Activated CD8-positive, alpha-beta memory T cell treated with anti-CD3 and anti-CD28 coated beads for 4 hours (primary cell): Measurements from ENCODE around the gene RORB.

Source experiments
- DNase-seq, 2 donors: peaks; one replicate each; pipeline ENCODE4 v3.0.0-alpha.2; 2020; ENCODE audit warnings: low read depth in 2 of 2

The RORB gene

DNA sequence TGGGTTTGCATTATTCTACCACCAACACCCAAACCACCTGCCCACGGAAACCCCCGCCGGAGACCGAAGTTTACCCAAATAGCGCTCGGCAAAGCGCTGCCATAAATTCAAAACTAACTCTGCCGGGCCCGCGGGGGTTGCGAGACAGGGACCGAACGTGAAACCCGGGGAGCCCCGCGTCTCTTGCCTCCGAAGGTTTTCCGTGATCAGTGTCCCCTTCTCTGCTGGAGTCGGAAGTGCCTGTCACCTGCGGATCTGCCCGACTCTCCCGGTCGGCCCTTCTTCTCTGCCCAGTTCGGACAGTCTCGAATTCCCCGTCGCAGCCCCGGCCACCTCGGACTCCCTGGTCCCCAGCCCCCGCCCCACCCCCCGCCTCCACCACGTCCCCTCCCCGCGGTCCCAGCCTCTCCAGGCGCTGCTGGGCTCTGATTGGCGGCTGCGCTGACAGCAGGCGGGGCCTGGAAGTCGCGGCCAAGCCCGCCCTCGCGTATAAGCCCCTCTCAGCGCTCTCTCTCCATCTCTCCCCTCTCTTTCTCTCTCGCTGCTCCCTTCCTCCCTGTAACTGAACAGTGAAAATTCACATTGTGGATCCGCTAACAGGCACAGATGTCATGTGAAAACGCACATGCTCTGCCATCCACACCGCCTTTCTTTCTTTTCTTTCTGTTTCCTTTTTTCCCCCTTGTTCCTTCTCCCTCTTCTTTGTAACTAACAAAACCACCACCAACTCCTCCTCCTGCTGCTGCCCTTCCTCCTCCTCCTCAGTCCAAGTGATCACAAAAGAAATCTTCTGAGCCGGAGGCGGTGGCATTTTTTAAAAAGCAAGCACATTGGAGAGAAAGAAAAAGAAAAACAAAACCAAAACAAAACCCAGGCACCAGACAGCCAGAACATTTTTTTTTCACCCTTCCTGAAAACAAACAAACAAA, at the start of gene RORB:
Gene RORB (plus strand): TSS at position 517 of the 929 bp plus-strand sequence. CDS start 642 bp downstream, outside the sequence.
- DNase-seq, result peak in 1 of 2 donors; percentile 18

DNA sequence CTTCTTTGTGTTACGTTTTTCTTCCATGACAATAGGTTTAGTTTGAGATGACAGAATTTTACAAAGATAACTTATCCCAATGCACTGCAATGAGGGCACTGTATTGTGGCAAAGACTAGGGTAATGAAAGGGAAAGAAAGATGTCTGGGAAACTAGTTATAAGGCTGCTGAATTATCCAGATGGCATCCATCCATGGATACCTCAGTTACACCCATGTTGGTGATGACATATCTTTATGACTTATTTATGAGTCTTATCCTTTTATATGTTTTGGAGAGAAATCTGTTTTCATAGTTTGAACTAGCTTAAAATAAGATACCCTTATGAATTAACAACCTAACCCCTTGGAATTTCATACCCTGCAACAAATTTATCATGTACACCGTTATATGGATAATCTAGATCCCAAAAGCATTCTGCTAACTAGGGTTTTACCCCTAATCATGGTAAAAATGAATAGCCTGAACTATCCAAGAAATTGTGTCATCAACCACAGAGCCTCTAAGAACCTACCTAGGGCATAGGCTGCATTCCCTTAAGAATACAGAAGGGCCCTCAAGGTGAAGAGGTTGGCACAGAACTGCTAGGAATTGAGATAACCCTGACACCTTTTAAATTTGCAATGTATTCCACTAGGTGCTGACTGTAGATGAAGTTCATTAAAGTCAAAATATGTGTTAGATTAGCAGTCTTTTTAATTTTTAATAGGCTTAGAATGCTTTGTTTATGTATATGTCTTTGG, 49.5 kb upstream of the RORB start:
- no peak for DNase-seq

DNA sequence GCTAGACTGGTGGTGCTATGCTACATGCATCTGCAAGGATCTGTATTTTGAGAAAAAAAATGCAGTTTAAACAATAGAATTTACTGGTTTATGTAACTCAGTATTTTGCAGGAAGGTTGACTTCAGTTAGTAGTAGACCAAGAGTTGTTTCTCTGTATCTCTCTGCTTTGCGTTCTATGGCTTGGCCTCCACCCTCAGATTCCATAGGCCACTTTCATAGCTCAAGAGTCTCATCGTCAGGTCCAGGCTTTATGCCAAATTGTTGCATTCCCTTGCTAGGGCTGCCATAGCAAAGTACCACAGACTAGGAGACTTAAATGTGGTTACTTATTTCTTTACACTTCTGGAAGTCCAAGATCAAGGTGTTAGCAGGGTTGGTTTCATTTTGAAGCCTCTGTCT, 48.1 kb upstream of the RORB start:
- DNase-seq, result no peak

DNA sequence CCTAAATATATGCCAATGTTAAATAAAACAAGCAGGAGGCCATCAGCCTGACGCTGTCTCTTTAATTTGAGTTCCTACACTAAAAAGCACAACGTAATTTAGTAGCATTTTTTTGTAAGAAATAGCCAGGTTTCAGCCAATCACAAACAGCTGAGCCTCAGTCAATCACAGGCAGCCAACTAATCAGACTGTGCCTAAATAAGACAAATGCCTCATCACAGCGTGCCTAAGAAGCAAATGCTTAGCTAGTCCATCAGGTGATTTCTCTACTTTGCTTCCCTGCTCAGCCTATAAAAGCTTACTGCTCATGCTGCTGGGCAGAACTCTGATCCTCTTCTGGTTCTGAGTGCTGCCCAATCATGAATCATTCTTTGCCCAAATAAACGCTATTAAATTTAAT, 38.3 kb upstream of the RORB start:
- DNase-seq, result no peak

DNA sequence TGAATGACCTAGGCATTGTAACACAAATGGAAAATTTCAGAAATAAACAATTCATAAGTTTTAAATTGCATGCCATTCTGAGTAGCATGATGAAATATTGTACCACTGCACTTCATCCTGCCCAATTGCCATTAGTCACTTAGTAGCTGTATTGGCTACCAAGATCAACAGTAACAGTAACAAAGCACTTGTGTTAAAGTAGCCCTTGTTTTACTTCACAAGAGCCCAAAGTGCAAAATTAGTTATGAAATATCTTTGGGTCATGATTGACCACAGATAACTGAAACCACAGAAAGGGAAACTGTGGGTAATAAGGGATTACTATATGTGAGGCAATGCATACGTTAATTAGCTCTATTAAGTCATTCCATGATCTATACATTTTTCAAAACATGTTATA, 33.3 kb upstream of the RORB start:
- DNase-seq, result no peak

DNA sequence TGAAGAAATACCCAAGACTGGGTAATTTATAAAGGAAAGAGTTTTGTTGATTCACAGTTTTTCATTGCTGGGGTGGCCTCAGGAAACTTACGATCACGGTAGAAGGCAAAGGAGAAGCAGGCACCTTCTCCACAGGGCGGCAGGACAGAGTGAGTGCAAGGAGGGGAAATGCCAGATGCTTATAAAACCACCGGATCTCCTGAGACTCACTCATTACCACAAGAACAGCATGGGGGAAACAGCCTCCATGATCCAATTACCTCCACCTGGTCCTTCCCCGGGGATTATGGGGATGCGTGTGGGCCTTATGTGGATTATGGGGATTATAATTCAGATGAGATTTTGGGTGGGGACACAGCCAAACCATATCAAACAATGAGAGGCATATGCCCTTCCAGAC, 18.5 kb upstream of the RORB start:
- no peak for DNase-seq

DNA sequence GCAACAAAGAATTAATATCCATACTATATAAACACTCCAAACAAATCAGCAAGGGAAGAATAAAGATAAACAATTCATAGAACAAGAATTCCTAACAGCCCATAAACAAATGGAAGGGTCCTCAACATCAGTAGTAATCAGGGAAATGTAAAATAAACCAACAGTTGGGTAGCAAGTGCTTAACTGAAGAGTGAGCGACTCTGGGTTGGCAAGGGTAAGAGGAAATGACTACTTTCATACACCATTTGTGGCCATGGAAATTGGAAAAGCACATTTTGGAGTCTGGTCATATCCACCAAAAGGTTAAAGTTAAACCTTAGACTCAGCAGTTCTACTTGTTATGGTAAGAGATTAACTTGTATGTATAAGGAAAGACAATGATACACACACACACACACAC, 17.4 kb upstream of the RORB start:
- DNase-seq, result no peak

DNA sequence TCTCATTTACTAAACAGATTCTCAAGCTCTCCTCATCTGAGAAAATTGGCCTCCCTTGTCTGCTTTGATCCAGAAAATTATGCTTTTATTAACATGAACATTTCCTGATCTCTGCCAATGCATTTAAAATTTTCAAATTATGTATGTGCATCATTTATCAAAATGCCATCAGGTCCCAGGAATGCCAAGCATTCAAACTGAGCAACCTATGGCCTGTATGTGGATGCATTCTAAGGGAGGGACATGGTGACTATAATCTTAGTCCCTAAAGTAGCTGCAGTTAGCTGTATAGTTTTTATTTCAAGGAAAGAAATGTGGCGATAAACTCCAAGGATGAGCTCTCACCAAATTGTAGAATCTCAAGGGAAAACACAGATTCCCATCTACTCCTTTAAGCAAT, 9.7 kb upstream of the RORB start:
- DNase-seq, result no peak

DNA sequence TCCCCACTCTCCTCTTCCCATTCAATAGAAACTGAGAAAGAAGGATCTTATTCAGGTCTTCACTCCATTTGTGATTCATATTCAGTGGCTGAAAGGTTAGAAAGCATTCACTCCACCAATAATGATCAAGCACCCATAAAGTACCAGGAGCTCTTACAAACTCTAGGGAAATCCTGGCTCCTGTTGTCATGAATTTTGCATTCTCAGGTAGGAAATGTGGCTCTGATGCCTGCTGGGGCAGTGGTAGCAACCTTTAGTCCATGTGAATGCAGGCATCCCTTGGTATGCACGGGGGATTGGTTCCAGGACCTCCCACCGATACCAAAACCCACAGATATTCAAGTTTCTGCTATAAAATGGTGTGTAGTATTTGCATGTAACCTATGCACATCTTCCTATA, 3.6 kb upstream of the RORB start:
- no peak for DNase-seq

DNA sequence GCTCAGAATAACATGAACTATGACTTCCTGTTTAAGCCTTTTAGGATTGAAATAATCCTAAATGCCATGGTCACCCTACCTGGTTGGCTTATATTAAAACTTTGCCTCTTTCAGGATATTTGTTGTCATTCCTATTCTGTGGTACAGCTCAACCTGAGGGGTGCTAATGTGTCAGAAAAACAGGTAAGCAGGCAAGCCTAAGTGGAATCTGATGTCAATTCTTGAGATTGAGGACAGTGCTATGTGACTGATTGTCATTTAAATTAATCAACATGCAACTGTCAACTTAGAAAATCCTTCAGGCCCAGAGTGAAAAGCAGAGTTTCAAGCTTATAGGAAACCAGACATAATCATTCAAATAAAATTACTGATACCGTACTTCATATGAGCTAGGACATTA, 2.6 kb upstream of the RORB start:
- no peak for DNase-seq

DNA sequence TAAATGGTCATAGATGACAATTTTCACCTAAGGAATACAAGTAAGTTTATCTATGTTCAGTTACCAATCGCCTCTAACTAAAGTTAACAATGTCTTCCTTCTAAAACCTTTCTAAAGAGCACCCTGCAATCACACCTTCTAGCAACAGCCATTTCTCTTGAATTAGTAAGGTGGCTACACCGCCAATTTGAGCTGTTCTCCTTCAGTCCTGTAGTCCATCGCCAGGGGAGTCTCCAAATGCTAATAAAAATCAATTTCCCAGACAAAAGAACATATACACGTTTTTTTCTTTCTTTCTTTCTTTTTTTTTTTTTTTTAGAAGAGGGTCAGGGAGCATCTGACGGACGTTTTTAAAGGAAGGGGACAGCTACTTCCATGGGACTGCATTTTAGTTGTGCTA, 729 bp upstream of the RORB start:
- DNase-seq, result no peak

DNA sequence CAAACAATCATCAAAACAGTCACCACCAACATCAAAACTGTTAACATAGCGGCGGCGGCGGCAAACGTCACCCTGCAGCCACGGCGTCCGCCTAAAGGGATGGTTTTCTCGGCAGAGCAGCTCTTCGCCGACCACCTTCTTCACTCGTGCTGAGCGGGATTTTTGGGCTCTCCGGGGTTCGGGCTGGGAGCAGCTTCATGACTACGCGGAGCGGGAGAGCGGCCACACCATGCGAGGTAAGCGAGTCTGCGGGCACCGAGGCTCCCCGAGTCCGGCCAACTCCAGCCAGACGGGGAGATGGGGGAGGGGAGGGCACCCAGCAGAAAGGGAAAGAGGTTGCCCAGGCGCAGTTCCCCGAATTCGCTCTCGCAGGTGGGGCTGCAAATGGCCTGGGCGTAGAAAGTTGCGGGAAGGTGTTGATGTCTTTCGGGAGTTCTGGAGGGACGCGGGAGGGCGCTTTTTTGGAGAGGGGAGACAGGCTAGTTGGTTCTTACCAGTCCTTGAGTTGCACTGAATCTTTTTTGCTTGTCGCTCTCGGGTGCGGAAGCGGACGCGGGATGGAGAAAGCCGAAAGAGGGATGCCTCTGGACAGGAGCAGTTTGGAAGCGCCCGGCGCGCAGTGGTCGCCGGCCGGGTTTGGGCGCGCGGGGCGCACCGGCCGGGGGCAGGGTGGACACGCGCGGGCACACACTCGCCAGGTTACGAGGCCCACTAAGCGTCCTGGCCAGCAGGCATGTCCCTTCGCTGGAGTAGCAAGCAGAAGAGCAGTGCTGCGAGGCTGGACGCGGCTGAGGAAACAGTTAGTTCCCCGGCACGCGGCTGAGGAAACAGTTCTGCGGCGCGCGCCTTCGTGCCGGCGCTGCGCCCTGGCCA, 849 bp downstream of the RORB start:
- no peak for DNase-seq

DNA sequence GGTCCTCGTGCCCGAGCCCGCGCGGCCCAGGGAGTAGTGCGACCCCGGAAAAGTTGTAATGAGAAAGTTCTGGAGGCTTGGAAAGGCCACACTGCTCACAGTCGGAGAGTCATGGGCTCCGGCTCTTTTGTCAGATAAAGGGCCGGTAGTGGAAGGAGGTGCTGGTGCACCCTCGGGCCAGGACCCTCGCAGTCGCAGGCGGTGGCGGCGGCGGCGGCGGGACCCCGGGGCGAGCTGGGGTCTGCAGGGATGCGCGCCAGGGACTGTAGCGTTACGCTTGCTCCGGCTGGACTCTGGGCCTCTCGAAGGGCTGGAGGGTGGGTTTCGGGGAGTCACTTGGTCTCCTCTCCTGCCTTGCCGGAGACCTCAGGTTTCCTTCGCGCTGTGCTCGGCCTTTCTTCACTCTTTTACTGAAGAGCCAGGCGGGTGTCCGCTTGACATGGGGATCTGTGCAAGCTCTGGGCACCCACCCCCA, 1.5 kb downstream of the RORB start:
- DNase-seq, result no peak

DNA sequence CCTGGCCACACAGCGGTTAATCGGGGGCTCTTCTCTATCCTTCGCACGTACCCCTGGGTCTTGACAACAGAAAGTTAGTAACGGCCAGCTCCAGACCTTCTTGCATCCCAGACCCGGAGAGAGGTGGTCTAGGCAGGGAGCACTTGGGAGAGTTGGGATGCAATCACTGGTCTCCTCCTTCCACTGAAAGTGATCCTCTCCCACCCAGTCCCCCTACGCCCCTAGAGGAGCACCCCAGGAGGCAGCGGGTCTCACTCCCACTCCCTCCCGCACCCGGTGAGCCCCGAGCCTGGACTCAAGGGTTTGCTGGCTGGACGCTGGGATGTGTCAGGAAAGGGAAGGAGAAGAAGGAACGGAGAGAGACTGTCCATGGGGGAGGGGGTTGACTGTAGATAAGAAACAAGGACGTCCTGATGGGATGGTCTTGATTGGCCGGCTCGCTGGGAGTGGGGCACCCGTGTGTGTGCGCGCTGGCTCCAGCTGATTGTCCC, 2.0 kb downstream of the RORB start:
- no peak for DNase-seq

DNA sequence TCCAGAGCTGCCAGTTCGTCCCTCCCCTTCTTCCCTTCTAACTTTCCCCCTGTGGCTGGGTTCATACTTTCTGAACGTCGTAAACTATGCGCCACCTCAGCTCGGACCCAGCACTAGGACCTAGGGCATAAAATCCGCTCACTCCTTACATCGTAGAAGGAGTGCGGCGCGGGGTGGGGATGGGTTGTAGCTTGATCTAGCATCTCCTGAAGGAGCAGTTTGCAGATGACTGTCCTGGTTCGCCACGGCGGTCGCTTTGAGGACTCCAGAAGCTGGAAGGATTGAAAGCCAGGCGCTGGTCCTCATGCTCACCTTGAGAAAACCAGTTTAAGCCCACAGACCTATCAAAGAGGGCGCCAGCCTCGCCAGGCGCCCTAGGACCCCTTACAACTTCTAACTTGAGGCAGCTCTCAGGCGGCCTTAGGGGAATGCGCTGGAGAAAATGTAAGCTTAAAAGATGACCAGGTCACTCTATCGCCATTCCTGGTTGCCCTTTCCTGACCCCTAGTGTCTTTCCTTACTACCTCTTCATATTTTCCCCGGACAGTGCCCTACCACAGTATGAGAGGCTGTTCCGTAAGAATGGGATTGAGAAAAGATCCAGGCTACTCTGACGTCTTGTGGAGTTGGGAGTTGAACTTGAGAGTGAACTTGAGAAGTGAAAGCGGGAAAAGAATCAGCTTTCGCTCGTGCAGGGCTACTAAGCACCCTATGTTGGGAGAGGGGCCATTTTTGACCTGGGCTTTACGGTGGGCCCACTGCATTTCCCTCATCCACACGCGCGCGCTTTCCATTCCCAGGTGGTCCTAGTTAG, 2.8 kb downstream of the RORB start:
- DNase-seq, result no peak

DNA sequence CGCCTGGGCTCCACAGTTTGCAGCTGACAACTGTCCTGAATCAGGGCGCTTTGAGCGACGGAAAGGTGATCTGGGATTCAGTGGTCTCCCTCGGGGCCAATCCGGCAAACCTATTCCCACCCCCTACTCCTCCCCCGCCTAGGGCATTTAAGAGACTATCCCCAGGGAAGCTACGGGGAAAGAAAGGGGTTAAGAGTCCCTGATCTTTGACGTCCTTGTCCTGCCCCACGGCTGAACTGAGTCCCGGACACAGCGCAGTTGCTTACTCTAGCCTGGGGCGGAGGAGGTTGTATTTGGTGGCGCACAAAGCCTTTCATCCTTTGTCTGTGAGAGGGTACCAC, 3.4 kb downstream of the RORB start:
- DNase-seq, result no peak

DNA sequence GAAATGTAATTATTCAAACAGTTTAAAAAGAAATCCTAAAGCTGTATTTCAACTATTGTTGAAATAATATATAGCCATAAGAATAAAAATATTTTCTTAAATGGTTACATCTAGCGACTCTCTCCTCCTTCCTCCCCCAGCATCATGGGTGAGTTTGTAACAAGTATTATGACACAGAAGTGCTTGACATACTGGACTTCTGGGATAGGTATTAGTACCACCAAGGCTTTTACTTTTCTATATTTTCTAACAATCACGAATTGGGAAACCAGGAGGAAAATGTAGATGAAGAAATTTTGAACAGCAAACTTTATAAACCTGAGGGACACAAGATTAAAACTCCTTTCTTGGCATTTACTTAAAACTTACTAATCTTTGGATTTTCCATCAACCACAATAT, 4.4 kb downstream of the RORB start:
- no peak for DNase-seq

DNA sequence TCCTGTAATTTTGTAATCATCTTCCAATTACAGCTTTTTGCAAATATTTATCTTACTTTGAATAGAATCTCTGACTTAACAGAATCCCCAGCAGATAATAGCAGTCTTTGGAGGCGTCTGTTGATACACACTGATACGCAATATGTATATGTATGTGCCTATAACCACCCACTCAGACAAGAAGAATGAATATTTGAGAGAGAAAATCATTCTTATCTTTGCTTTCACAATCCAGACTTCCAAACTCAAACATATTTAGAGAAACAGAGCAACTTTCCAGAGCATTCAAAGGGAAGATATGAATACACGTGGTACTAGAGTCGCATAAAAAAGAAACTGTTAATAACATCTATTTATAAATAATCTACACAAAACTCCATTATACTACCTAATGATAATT, 6.1 kb downstream of the RORB start:
- no peak for DNase-seq

DNA sequence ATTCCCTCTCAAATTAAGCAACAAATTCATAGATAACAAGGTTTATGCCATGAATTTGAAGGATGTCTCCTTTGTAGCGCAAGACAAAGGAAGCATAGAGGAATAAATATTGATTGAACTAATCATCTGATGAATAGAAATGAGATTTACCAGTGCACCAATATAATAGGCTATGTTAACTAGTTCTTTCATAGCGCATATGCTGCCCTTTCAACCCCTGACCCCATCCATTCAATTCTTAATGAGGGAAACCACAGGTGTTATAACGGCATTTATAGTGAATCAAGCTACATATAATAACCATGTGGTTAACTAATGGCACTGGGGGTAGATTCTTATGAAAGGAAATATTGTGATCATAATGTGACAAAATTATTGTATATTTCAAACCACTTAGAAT, 6.5 kb downstream of the RORB start:
- no peak for DNase-seq

DNA sequence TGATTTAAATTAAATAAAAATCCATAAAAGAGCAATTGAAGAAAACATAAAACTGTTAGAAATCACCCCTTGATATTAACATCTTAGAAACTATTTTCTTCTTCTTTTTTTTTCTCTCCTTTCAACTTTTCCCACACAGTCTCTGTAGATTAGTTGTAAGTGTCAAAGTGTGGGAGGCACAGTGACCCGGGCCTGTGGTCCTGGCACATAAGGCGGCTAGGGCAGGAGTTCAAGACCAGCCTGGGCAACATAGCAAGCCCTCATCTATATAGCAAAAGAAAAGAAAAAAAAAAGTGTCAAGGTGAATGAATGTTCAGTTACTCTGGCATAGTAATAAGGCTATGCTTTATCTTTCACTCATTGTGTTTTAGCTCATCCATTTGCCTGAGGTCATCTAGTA, 14.2 kb downstream of the RORB start:
- no peak for DNase-seq

DNA sequence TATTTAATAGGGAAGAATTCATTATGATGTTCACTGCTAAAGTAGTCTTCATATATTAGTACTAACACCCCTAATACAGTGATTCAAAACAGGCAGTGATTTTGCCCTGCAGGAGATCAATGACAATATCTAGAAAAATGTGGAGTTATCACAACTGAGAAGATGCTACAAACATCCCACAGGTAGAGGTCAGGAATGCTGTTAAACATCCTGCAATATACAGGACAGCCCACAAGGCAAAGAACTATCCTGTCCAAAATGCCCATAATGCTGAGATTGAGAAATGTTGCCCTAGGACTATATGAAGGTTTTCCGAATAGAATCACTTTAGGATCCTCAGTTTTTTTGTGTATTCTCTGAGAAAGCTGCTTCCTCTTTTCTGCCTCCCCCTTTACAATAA, 15.3 kb downstream of the RORB start:
- DNase-seq, result no peak
